Vagina (tissue), 2 donors: ENCODE data around the gene HAGHL. TPM values are rescaled to one million over a fixed set of nuclear protein-coding genes. Genes with fewer than 3 reads are reported as not detected.

ENCODE experiments used
- DNase-seq, 2 donors: peaks; one replicate each; pipeline ENCODE4 v3.0.0-alpha.2; 2017; ENCODE audit errors: extremely low spot score in 2 of 2
- H3K27ac ChIP-seq: fragments of 200-600 bp; sonication (generic); one replicate; pipeline ENCODE4 v1.5.1; 2019
- H3K27me3 ChIP-seq: fragments of 200-600 bp; sonication (generic); one replicate; pipeline ENCODE4 v1.5.1; 2019
- H3K36me3 ChIP-seq, 2 donors: fragments of 200-600 bp; sonication (generic); one replicate each; pipeline ENCODE4 v1.5.1; 2017 to 2019
- H3K4me1 ChIP-seq: fragments of 200-600 bp; sonication (generic); one replicate; pipeline ENCODE4 v1.5.1; 2019
- H3K4me3 ChIP-seq, 2 donors: fragments of 200-600 bp; sonication (generic); 1 replicate in 1 of 2; 2 replicates in 1 of 2; pipeline ENCODE4 v1.5.1; 2016 to 2019
- H3K9me3 ChIP-seq: fragments of 200-600 bp; sonication (generic); one replicate; pipeline ENCODE4 v1.5.1; 2019
- CTCF ChIP-seq, 3 experiments: fragments of 450-650 bp in 2 of 3; fragments of 200-600 bp in 1 of 3; sonication (generic) in 1 of 3; IDR thresholded peaks; one replicate each; pipeline ENCODE4 v1.5.1; 2017 to 2019; ENCODE audit warnings: antibody characterized with exemption in 3 of 3, mild to moderate bottlenecking in 2 of 3, moderate library complexity in 2 of 3
- POLR2A ChIP-seq, 2 donors: fragments of 450-650 bp; IDR thresholded peaks; one replicate each; pipeline ENCODE4 v1.6.1; 2017; ENCODE audit warnings: antibody characterized with exemption in 2 of 2, mild to moderate bottlenecking in 2 of 2, moderate library complexity in 2 of 2
- POLR2AphosphoS5 ChIP-seq, 2 donors: sonication (generic); formaldehyde crosslinking; IDR thresholded peaks; one replicate each; pipeline ENCODE4 v1.9.0; 2017; ENCODE audit warnings: antibody characterized with exemption in 2 of 2, mild to moderate bottlenecking in 2 of 2, low read depth in 1 of 2; ENCODE audit not compliant: insufficient read depth in 1 of 2
- intact Hi-C: fragments of 100-400 bp; cut with DNase I; formaldehyde crosslinking; loops from one replicate; pipeline ENCODE4 v1.15.1; 2023
- total RNA-seq: library from RNA; depleted of rRNA; stranded (reverse); fragments of >200 nt; gene quantifications from one replicate; pipeline ENCODE4 v1.2.3, GENCODE V29; 2016

The HAGHL gene
- total RNA-seq, 1 donor from 2014 or later = 5.2 TPM

DNA sequence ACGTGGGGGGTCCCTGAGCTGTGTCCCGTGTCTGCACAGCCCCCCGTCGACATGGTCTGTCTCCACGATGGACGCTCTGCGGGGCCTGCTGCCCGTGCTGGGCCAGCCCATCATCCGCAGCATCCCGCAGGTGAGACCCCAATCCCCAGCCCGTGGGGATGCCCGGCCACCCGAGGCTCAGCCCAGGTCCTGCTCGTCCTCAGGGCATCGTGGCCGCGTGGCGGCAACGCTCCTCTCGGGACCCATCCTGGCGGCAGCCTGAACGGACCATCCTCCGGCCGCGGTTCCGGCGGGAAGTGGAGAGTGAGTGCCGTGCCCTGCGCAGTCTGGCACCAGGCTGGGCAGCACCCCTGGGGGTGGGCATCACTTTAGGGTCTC is 38.6 kb downstream of the HAGHL start:
- H3K27me3 ChIP-seq = no peaks in the 10 kb centered on the region

GRCh38 chr16:766008-766819 is 39.3 kb downstream of the HAGHL start:
- Histone ChIP-seq H3K27me3 (no peaks in the 10 kb centered on the region), H3K36me3 (no peaks in the 10 kb centered on the region), H3K9me3 (no peaks in the 10 kb centered on the region), H3K4me3 (no peak overlapping the region), H3K27ac (no peak overlapping the region), H3K4me1 (no peaks in the 10 kb centered on the region)
- intact Hi-C loops = no loop called here
- no peak for TF ChIP-seq POLR2A (IDR thresholded peaks at IDR 0.05)
- no peak for TF ChIP-seq POLR2AphosphoS5 (IDR thresholded peaks at IDR 0.05; ENCODE audit: insufficient read depth in 1 of 2, low read depth in 1 of 2)
- TF ChIP-seq CTCF (IDR thresholded peaks at IDR 0.05) = no peak
- no peak for DNase-seq

More for the DNA sequence above, 38.6 kb downstream of the HAGHL start:
- TF ChIP-seq POLR2A (IDR thresholded peaks at IDR 0.05) (no peak), CTCF (IDR thresholded peaks at IDR 0.05) (no peak)
- no peak overlapping the region for H3K27ac ChIP-seq
- no peak for DNase-seq
- peaks cover 1% of the 10 kb centered on the region for H3K4me1 ChIP-seq
- no peaks in the 10 kb centered on the region for H3K9me3 ChIP-seq
- no peaks in the 10 kb centered on the region for H3K36me3 ChIP-seq
- intact Hi-C loops = no loop called here
- no peak overlapping the region for H3K4me3 ChIP-seq

GRCh38 chr16:766820-767640 is 40.1 kb downstream of the HAGHL start:
- Histone ChIP-seq H3K4me3 (no peak overlapping the region), H3K36me3 (no peaks in the 10 kb centered on the region), H3K27me3 (no peaks in the 10 kb centered on the region), H3K27ac (no peak overlapping the region), H3K9me3 (no peaks in the 10 kb centered on the region), H3K4me1 (no peaks in the 10 kb centered on the region)
- intact Hi-C loops = no loop called here
- TF ChIP-seq POLR2A (IDR thresholded peaks at IDR 0.05) (no peak), POLR2AphosphoS5 (IDR thresholded peaks at IDR 0.05; ENCODE audit: insufficient read depth in 1 of 2, low read depth in 1 of 2) (no peak), CTCF (IDR thresholded peaks at IDR 0.05) (no peak)
- DNase-seq = no peak

DNA sequence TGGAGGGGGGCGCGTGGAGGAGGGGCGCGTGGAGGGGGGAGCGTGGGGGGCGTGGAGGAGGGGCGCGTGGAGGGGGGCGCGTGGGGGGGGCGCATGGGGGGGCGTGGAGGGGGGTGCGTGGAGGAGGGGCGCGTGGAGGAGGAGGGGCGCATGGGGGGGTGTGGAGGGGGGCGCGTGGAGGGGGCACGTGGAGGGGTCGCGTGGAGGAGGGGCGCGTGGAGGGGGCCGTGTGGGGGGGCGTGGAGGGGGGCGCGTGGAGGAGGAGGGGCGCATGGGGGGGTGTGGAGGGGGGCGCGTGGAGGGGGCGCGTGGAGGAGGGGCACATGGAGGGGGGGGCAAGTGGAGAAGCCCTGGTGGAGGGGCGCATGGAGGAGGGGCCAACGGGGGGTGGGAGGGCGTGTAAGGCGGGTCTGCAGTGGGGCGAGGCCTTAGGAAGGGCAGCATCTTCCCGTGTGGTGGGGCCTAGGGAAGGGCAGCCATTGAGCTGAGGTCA is 40.9 kb downstream of the HAGHL start:
- Histone ChIP-seq H3K36me3 (no peaks in the 10 kb centered on the region), H3K27me3 (no peaks in the 10 kb centered on the region), H3K27ac (no peak overlapping the region), H3K9me3 (no peaks in the 10 kb centered on the region), H3K4me3 (no peak overlapping the region), H3K4me1 (no peaks in the 10 kb centered on the region)
- TF ChIP-seq CTCF (IDR thresholded peaks at IDR 0.05) (no peak), POLR2A (IDR thresholded peaks at IDR 0.05) (no peak), POLR2AphosphoS5 (IDR thresholded peaks at IDR 0.05; ENCODE audit: insufficient read depth in 1 of 2, low read depth in 1 of 2) (no peak)
- DNase-seq = no peak
- intact Hi-C loops = no loop called here
